ENCODE data around the gene JAM3.

Gene JAM3

DNA sequence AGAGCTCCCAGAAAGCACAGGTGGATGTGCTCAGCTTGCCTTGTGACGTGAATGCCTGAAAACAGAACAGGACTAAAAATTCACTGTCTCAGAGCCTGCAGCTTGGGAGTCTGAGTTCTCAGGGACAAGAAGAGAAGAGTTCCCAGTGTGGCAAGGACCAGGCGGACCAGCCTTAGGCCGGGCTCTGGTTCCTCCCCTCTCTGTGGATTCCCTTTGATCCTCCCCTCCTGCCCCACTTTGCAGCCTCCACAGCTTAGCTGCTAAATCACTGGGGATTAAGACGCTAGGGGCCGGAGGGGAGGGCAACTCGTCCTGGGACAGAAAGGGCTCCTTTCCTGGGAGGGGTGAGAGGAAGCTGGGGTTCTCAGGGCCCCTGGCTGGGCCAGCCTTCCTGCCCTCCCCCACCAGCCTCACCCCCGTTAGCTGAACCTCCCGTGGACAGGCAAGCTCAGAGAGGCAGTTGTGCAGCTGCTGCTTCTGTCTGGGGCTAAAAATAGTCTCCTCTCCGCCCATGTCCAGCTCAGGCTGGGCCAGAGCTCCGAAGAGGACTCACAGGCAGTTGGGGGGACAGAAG is 29.9 kb upstream of the JAM3 start:
- in situ Hi-C loops (cut with MboI; ENCODE audit: low sequenced_read_pairs) = no loop called here

DNA sequence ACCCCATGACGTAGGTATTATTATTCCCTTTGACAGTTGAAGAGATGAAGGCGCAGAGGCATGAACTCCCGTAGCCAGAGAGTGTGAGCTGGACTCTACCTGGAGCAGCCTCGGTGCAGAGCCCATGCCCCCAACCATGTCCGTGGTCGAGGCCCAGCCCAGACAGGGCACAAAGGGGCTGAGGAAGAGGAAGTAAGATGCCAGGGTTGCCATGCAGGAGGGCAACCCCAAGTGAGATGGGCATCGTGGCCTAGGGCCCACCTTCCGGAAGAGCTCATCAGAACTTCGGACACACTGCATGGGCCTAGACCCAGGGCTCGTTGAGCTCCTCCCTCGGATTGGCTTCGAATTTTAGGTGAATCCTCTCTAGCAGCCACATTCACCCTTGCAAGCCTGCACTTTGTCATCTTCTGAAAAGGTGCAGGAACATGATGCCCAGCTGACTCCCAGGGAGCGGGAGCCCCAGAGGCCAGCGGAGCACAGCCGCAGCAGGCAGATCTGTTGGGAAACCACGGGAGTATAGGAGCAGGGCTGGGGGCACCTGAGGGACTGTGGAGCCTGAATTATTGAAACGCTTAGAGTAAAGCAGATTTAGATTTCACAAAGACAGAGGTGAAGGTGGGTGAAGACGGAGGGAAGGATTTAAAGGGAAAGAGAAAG is 29.0 kb upstream of the JAM3 start:
- in situ Hi-C loops (cut with MboI; ENCODE audit: low sequenced_read_pairs) = no loop called here

DNA sequence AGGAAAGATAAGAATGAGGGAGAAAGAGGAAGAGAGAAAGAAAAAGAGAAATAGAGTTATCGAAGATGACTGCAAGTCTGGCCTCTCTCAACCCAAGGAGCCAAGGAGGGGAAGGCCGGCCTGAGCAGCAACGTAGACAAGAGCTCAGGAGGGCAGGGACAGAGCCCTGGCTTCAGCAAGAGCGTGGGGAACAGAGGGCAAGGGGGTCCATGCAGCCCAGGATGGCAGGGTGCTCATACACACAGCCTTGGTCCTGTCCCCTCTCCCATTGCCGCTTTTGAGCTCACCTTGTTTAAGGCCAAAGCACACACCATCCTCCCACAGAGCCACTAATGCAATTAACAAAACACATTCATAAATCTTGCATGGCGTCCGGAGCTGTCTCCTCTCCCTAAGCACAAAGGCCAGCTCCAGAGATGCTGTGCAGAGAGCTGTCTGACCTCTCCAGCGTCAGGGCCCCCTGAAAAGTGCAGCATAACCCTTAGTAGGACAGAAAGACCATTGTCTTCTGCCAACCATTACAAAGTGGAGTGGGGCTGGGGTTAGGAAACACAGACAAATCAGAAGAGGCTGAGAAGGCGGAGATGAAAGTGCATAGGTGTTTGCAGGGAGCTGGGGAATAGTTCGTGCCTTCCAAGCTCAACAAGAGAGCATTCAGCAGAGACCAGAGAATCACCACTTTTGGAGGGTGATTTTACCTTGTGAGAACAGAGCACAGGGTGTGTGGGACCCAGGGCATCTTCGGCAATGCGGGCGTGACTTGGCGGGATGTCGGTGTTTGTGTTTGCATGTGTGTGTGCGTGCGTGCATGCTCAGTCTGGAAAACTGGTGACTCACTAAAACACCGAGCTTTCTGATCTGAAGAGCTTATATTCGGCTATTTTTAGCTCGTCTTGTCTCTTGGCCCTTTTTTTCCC is 28.2 kb upstream of the JAM3 start:
- in situ Hi-C loops (cut with MboI; ENCODE audit: low sequenced_read_pairs) = no loop called here

DNA sequence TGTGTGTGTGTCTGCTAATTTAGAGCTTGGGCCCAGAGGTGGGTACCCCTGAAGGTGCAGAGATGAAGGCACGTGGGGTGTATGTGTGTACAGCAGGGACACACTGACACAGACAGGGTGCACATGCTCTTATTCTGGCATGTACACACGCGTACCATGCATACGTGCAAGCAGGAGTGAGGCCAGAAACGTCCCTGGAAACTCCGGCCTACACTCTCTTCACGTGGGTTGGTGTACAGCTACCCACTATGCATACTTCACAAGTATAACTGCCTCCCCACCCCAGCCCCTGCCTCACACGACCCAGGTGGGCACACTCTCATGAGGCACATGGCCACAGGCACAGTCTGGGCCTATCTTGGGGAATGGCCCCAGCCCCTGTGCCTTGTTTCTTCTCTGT is 27.5 kb upstream of the JAM3 start:
- in situ Hi-C loops (cut with MboI; ENCODE audit: low sequenced_read_pairs) = no loop called here

DNA sequence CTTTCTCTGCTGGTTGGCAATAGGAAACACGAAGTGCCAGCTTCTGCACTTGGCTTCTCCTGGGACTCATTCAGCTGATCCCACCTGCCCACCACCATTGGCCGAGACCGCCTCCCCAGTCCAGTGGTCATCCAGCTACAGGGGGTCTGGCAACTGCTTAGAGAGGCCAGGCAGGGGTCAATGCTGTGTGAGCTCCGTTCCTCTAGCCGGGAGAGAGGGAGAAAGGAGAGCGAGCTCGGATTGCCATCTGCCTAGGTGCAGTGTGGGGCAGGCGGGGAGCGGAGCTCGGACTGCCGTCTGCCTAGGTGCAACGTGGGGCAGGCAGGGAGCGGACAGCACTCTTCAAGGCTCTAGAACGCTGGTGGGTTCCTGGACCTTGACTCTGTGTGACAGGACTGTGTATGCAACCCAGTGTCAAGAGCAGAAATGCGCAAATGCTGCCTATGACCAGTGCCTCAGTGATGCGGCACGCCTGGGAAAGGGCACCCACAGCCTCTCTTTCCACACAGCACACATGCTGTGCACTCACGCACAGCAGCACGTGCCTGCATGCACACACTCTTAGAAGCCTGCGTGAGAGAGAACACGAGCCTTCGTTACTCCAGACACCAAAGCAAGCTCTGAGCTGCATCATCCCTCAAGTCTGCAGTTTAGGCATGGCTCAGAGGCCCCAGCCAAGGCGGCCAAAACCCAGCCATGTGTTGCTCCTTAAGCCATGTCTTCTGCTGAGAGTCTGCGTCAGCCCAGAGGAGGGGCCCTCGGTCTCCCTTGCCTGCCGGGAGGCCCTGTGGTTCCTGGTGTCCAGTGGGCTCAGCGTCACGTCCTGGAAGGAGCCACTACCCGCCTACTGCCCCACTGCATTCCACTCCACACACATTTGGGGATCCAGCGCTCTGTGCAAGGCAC is 26.8 kb upstream of the JAM3 start:
- in situ Hi-C loops (cut with MboI; ENCODE audit: low sequenced_read_pairs) = no loop called here

DNA sequence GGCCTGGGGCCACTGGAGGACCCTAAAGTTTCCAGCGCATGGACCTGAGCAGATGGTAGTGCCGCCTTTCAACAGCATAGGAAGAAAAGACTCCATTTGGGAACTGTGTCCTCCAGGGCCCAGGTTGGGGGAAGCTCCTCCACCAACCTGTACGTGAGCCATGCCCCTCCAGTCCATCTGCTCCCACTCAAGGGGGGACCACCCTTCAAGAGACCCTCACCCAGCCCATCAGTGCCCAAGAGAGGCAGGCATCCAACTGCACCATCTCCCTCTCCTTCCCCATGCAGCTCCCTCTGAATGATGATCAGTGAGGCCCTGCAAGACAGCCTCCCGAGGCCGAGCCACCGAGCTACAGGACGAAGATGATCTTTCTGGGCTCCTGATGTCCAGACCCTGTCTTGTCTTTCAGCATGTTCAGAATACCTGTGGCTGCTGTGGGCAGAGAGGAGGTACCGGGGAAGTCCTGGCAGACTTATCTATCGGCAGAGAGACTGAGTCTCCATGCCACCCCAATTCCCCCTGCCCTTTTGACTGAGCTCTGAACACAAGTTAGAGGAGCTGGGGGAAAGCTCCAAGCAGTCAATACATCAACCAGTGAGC is 25.0 kb upstream of the JAM3 start:
- in situ Hi-C loops (cut with MboI; ENCODE audit: low sequenced_read_pairs) = no loop called here

DNA sequence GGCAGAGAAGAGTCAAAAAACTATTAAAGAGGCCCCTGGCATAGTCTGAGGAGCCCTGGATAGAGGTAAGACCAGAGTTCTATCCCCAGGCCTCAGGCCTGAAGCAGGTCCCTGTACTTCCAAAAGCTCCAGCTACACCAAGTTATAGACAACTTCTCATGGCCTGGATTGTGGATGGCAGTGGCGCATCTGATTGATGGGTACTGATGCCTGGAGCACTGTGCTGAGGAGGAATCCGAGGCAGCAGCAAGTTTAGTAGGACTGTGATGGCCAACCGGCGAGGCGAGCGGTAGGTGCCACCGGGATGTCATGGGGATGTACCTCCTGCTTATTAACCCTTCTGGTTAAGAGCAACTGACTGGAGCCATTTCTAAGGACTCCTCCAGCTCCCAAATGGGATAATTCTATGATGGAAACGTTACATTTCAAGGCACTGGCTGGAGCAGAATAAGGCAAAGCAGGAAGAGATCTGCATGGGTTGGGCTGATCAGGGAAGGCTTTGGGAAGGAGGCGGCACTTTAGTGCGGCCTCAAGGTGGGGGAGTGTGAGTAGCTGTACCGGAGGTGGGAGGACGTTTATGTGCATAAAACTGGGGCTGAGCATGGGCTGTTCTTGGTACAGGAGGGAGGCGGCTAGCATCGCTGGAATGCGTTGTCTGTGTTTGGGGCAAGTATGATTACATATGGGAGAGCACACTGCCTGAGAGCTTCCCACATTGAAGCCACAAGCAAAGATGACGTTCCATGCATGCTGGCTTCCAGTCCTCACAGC is 24.2 kb upstream of the JAM3 start:
- in situ Hi-C loops (cut with MboI; ENCODE audit: low sequenced_read_pairs) = no loop called here

DNA sequence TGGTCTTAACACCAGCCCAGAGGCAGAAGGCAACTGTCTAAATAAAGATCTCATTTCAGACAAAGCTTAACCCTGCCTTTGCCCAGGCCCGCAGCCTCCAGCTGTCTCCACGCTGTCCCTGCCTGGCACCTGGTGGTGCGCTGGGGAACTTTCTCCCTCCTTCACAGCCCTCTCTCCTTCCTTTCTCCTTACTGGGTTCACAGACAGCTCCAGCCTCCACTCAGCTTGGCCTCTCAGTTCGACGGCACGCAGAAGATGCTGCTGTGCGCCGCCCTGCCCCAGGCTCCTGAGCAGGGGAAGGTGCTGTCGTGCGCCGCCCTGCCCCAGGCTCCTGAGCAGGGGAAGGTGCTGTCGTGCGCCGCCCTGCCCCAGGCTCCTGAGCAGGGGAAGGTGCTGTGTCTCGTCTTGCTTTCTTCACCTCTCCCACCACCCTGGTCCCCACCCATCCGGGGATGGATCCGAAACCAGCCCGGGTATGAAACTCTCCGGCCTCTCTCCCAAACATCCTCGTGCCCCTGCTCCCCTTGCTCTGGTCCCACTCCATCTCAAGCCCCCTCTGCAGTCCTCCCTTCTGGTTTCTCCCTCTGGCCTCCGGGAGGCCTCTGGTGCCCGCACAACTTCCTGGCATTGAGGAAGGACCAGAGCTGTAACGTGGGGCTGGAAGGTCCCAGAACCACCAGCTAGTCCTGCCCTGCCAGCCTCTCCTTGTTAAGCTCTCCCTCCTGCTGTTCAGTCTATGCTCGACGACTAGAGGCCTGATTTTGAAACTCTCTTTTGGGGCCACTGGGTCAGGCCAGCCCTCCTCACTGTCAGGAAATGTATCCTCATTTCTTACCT is 22.9 kb upstream of the JAM3 start:
- in situ Hi-C loops (cut with MboI; ENCODE audit: low sequenced_read_pairs) = no loop called here

DNA sequence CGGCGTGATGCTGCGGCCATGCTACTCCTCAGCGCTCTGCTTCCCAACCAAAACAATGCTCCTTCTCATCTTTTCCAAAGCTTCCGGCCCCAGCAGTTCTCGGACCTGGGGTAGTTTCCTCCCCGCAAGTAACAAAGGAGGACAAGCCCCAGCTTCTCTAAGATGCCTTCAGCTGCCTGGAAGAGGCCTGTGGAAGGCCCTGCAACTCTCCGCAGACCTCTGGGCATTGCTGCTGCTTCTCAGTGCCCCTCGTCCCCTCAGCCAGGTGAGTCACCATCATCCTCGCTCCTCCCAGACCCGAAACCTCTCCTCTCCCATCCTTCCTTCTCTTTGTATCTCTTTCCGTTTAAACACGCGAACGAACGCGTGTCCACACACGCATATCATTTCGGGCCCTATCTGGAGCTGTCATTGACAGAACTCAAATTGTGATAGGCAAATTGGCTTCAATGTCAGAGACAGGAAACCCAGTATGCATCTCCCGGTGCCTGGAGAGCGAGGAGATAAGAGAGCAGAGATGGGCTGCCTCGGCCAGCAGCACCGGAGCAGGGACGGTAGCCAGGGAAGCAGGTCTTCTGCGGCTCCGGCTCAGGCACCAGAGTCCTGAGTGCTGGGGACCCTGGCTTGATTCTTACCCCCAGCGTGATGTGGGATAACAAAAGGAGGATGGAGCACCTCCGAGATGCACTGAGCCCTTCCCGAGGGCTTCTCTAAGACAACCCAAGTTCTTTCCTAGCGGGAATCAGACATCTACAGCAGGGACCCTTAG is 22.0 kb upstream of the JAM3 start:
- in situ Hi-C loops (cut with MboI; ENCODE audit: low sequenced_read_pairs) = no loop called here

DNA sequence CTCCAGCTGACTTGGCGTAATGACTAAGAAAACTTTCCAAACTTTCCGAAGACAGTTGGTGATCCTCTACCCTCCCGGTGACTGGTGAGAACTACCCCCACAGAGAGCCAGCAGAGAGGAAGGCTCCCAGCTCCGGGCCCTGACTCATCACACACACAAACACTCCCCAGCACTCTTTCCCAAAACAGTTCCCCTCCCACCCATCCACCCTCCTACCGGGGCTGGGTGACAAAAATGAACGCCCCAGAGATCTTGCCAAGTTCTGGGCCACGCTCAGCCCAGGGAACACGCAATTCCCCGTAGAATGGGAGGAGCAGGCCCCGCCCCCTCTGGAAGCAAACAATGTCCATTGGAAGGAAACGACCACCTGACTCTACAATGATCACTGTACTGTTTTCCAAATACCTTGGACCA is 21.3 kb upstream of the JAM3 start:
- in situ Hi-C loops (cut with MboI; ENCODE audit: low sequenced_read_pairs) = no loop called here

DNA sequence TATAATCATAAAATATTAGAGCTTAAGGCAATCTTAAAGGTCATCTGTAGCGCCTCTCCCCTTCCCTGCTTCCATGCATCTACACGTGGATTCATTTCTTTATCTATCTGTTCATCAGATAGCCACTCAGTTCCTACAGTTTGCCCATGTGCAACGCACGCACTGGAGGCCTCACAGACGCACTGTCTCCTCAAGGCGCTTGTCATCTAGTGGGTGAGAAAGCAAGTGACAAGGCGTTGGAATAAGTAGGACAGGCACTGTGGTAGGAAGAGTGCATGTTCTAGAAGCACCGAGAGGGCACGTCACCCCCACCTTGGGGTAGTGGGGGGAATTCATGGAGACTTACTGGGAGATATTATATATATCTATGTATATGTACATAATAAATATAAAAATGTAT is 20.8 kb upstream of the JAM3 start:
- in situ Hi-C loops (cut with MboI; ENCODE audit: low sequenced_read_pairs) = no loop called here

DNA sequence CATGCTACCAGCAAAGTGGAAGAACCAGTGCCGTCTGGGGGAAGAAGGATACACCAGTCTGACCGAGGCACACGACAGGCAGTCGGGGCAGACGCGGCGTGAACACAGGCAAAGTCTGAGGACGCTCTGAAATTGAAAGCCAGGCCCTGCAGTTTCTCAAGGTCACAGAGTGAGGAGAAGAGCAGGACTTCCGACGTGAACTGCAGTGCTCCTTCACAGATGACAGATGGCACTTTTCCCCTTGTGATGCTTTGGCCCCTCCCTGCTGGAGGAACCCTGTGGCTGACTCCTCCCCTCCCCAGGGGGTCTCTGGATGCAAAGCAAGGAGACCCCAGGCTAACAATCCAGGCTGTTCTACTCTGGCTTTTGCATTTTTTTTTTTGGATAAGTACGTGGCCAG is 19.6 kb upstream of the JAM3 start:
- in situ Hi-C loops (cut with MboI; ENCODE audit: low sequenced_read_pairs) = no loop called here

DNA sequence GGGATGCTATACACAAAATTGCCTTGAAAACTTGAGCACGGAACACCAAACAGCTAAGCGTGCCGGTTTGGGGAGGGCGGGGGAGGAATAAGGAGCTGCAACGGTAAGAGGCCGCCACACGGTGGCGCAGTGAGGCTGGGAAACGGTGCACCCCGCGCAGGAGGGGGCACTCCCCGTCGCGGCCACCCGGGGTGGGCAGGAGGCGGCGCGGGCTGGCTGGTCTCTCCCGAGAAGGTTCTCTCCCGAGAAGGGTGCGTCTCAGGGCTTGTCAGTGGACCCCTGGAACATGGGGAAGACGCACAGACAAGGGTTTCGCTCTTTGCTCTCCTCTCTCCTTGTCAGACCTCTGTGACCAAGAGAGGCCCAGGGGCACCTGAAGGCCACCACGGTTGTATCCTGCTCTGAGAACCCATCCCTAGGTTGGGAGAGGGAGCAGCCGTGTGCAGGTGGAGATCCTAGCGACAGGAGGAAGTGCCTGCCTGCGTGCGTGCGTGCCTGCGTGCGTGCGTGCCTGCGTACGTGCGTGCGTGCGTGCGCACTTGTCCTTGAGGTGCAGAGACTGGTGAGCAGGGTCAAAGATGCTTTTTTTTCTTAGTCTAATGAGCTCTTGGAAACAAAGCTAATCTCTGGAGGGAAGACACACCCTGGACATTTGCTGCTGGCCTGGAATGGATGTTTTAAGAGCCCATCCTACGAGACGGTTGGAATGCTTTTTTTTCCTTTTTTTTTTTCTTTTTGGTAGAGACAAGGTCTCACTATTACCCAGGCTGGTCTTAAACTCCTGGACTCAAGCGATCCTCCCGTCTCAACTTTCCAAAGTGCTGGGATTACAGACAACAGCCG is 18.1 kb upstream of the JAM3 start:
- in situ Hi-C loops (cut with MboI; ENCODE audit: low sequenced_read_pairs) = no loop called here

DNA sequence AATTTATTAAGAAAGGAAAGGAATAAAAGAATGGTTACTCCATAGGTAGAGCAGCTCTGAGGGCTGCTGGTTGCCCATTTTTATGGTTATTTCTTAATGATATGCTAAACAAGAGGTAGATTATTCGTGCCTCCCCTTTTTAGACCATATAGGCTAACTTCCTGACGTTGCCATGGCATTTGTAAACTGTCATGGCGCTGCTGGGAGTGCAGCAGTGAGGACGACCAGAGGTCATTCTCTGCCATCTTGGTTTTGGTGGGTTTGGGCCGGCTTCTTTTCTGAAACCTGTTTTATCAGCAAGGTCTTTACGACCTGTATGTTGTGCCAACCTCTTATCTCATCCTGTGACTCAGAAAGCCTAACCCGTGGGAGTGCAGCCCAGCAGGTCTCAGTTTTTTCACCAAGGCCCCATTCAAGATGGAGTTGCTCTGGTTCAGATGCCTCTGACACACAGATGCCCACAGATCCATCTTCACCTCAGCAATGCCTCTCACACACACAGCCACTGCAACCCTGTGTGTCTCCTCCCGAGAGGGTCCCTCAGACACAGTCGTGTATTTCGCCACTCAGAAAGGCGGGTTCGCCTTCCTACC is 16.4 kb upstream of the JAM3 start:
- in situ Hi-C loops (cut with MboI; ENCODE audit: low sequenced_read_pairs) = no loop called here

DNA sequence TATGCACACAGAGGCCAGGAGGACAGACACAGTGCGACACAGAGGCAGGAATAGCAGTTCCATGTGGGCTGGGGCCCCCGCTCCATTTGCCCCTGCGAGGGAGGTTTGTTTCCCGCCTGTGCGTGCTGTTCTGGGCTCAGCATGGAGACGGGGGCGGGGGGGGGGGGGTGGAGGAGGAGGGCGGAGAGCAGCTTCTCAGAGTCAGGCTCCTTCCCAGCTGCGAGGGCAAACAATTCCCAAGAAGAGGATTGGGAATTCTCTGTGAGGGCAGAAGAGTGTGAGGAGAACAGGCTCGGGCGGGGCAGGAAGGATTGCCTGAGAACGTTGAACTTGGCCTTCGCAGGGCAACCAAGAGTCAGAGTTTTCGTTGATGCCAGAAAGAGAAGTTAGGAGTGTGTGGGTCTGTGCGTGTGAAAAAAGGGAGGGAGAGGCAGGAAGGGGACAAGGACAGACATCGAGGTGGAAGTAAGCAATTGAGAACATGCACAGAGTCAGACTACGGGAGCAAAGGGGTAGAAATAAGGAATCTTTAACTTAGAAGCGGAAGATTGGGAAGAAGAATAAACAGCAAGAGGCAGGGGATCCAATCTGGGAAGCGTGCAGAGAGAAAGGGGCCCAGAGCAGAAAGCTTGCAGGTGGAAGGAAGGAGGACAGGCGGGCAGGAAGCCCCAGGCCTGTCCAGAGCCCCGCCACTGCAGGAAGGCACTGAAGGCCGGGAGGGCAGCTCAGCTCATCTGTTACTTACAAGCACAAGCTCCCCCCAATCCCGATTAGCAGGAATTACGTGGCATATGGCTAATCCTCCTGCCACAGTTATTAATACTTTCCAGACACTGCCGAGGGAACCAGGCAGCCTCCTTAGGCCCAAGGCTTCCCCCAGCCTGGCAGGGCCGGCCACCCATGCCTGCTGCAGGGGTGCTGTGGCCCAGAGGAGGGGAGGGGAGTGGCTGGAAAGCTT is 15.6 kb upstream of the JAM3 start:
- in situ Hi-C loops (cut with MboI; ENCODE audit: low sequenced_read_pairs) = no loop called here

DNA sequence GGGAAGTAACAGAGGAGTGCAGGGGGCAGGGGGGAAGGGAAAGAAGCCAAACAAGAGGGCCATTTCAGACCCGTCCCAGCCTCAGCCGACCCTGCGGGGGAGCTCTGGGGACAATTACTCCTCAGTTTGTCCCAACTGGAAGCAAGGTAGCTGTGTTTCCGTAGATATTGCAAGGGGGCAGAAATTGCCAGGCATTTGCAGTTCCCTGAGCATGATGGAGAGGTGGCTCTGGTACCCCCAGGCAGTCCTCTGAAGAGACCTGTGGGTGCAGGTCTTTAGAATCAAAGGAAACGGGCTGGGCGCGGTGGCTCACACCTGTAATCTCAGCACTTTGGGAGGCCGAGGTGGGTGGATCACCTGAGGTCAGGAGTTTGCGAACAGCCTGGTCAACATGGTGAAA is 13.8 kb upstream of the JAM3 start:
- in situ Hi-C loops (cut with MboI; ENCODE audit: low sequenced_read_pairs) = no loop called here

Data from hTERT RPE-1 (cell line).